ENCODE results near the gene ESX1.
A peak's percentile ranks its signal among the peaks of the same experiment; 100 is the strongest.

DNA sequence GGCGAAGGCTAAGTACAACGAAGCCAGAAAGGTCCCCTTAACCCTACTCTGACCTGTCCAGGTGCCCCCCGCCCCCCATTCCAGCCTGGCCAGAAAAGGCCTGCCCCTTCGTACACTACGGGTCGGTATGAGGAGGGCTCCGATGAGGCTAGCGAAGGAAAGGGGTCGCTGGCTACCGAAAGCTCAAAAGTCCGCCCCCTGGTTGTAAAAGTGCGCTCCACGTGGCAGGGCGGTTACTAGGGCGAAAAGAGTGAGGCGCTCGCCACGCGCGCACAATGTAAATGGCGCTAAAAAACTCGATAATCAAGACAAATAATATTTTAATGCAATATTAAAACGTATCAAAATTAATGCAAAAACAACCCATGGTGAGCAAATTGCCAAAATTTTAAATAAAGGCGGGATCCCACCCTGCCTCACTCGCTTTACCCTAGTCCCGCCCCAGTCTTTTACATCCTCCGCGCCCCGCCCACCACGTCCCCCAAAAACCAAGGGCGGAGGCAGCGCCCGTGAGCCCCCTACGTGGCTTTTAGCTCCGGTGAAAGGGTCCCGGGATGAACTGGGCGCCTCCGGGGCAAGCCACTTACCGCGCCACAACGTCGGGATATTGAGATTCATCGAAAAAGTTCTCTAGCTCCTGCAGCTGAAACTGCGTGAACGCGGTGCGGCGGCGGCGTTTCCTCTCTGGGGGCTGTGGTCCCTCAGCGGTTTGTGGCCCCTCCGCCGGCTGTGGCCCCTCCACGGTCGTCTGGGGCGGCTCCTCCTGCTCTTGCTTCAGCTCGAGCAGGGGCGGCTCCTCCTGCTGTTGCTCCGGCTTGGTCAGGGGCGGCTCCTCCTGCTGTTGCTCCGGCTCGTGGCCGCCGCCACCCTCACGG, 929 bp downstream of the ESX1 start:
- TF ChIP-seq EZH2phosphoT487 (IDR thresholded peaks at IDR 0.05; ENCODE audit: insufficient read depth, low read depth) (no peak), EZH2 (IDR thresholded peaks at IDR 0.05; ENCODE audit: insufficient read depth, poor library complexity, severe bottlenecking) (peak; percentile 39)

Measured in GM23248 (cell line).